Parathyroid adenoma (tissue), 2 donors: Measurements from ENCODE around the gene ZNF718.

Experiments
- H2AFZ ChIP-seq: fragments of 300-600 bp; sonication (generic); one replicate; pipeline ENCODE4 v1.7.0; 2017; ENCODE audit warnings: antibody characterized with exemption, mild to moderate bottlenecking
- H3K27ac ChIP-seq: fragments of 300-600 bp; sonication (generic); one replicate; pipeline ENCODE4 v1.7.0; 2017
- H3K27me3 ChIP-seq: fragments of 300-600 bp; sonication (generic); one replicate; pipeline ENCODE4 v1.7.0; 2017; ENCODE audit warnings: low read length; ENCODE audit not compliant: control insufficient read depth, insufficient read depth
- H3K36me3 ChIP-seq: fragments of 300-600 bp; sonication (generic); one replicate; pipeline ENCODE4 v1.7.0; 2017; ENCODE audit warnings: low read length; ENCODE audit not compliant: control insufficient read depth, insufficient read depth
- H3K4me1 ChIP-seq: fragments of 300-600 bp; sonication (generic); one replicate; pipeline ENCODE4 v1.7.0; 2017; ENCODE audit warnings: control low read depth
- H3K4me2 ChIP-seq: fragments of 300-600 bp; sonication (generic); one replicate; pipeline ENCODE4 v1.7.0; 2017; ENCODE audit warnings: low read length
- H3K4me3 ChIP-seq: fragments of 300-600 bp; sonication (generic); one replicate; pipeline ENCODE4 v1.7.0; 2017; ENCODE audit warnings: low read depth, low read length
- H3K79me2 ChIP-seq: fragments of 300-600 bp; sonication (generic); one replicate; pipeline ENCODE4 v1.7.0; 2017; ENCODE audit warnings: control low read depth
- H3K9ac ChIP-seq: fragments of 300-600 bp; sonication (generic); one replicate; pipeline ENCODE4 v1.7.0; 2017; ENCODE audit warnings: mild to moderate bottlenecking
- H3K9me3 ChIP-seq: fragments of 300-600 bp; sonication (generic); one replicate; pipeline ENCODE4 v1.7.0; 2017; ENCODE audit warnings: low read length; ENCODE audit not compliant: control insufficient read depth
- CTCF ChIP-seq: fragments of 300-600 bp; sonication (generic); IDR thresholded peaks from one replicate; pipeline ENCODE4 v1.7.0; 2017; ENCODE audit warnings: antibody characterized with exemption, mild to moderate bottlenecking
- donor health status: primary hyperparathyroidism.

The ZNF718 gene

GRCh38 chr4:125833-126232 is 1.5 kb downstream of the ZNF718 start:
- H2AFZ ChIP-seq, result no peak overlapping the region
- no peaks in the 10 kb centered on the region for H3K36me3 ChIP-seq
- peak overlapping the region; percentile 97 for H3K4me3 ChIP-seq
- peak overlapping the region; percentile 82 for H3K27ac ChIP-seq
- H3K79me2 ChIP-seq, result no peaks in the 10 kb centered on the region
- no peaks in the 10 kb centered on the region for H3K9me3 ChIP-seq
- H3K4me1 ChIP-seq, result peaks cover 2% of the 10 kb centered on the region
- no peak overlapping the region for H3K9ac ChIP-seq
- peak overlapping the region; percentile 86 for H3K4me2 ChIP-seq
- TF ChIP-seq CTCF, result no peak
- H3K27me3 ChIP-seq, result no peaks in the 10 kb centered on the region

GRCh38 chr4:132483-132882 is 8.2 kb downstream of the ZNF718 start:
- H2AFZ ChIP-seq, result no peak overlapping the region
- H3K4me3 ChIP-seq, result no peak overlapping the region
- no peaks in the 10 kb centered on the region for H3K9me3 ChIP-seq
- no peak overlapping the region for H3K9ac ChIP-seq
- H3K36me3 ChIP-seq, result no peaks in the 10 kb centered on the region
- no peak overlapping the region for H3K27ac ChIP-seq
- TF ChIP-seq CTCF, result no peak
- H3K4me2 ChIP-seq, result no peak overlapping the region
- peaks cover 10% of the 10 kb centered on the region for H3K79me2 ChIP-seq
- H3K27me3 ChIP-seq, result no peaks in the 10 kb centered on the region
- no peaks in the 10 kb centered on the region for H3K4me1 ChIP-seq

- Histone ChIP-seq H3K27me3 (no peaks in the 10 kb centered on the region), H3K4me3 (no peak overlapping the region), H2AFZ (no peak overlapping the region), H3K4me2 (no peak overlapping the region), H3K27ac (no peak overlapping the region), H3K9me3 (no peaks in the 10 kb centered on the region), H3K4me1 (no peaks in the 10 kb centered on the region), H3K9ac (no peak overlapping the region), H3K36me3 (no peaks in the 10 kb centered on the region), H3K79me2 (peaks cover 10% of the 10 kb centered on the region)
- TF ChIP-seq CTCF, result no peak
Observed at GRCh38 chr4:138935-139334, 14.6 kb downstream of the ZNF718 start.

- Histone ChIP-seq H3K36me3 (no peaks in the 10 kb centered on the region), H3K4me1 (no peaks in the 10 kb centered on the region), H3K9me3 (no peaks in the 10 kb centered on the region)
Observed at GRCh38 chr4:139691-140090, 15.4 kb downstream of the ZNF718 start.

More at GRCh38 chr4:139691-140090, 15.4 kb downstream of the ZNF718 start:
- Histone ChIP-seq H3K79me2 (peaks cover 10% of the 10 kb centered on the region), H3K27me3 (no peaks in the 10 kb centered on the region), H2AFZ (no peak overlapping the region), H3K9ac (no peak overlapping the region), H3K4me3 (no peak overlapping the region), H3K27ac (no peak overlapping the region), H3K4me2 (no peak overlapping the region)
- TF ChIP-seq CTCF, result no peak
